Breast epithelium (tissue), 4 donors: ENCODE results near the gene LNPK. TPM values are rescaled to one million over a fixed set of nuclear protein-coding genes. Genes with fewer than 3 reads are reported as not detected.
"Not testable (repeated sequence)": the region's sequence is repeated elsewhere in the genome, so short reads cannot be mapped to it uniquely, and the experiment has no call there.

Source experiments
- DNase-seq, 2 donors: peaks; one replicate each; pipeline ENCODE4 v3.0.0-alpha.2; 2019; ENCODE audit warnings: low spot score in 2 of 2
- H3K27ac ChIP-seq, 2 donors: fragments of 200-600 bp; sonication (generic) in 1 of 2; one replicate each; pipeline ENCODE4 v1.5.1; 2016 to 2019; ENCODE audit warnings: mild to moderate bottlenecking in 1 of 2
- H3K27me3 ChIP-seq, 2 donors: fragments of 200-600 bp; sonication (generic) in 1 of 2; one replicate each; pipeline versions ENCODE4 v1.5.1 to v1.6.0; 2017 to 2019; ENCODE audit warnings: control low read depth in 1 of 2, mild to moderate bottlenecking in 1 of 2
- H3K36me3 ChIP-seq: fragments of 200-600 bp; one replicate; pipeline ENCODE4 v1.5.1; 2019
- H3K4me1 ChIP-seq, 2 donors: fragments of 200-600 bp; sonication (generic); one replicate each; pipeline ENCODE4 v1.5.1; 2016 to 2019; ENCODE audit warnings: control low read depth in 1 of 2
- H3K4me3 ChIP-seq, 3 donors: fragments of 200-600 bp; sonication (generic); 1 replicate in 2 of 3; 2 replicates in 1 of 3; pipeline ENCODE4 v1.5.1; 2016 to 2019; ENCODE audit warnings: mild to moderate bottlenecking in 3 of 3, moderate library complexity in 2 of 3
- H3K9me3 ChIP-seq, 2 donors: fragments of 200-600 bp; sonication (generic) in 1 of 2; one replicate each; pipeline ENCODE4 v1.5.1; 2016 to 2019; ENCODE audit warnings: control low read depth in 1 of 2
- CTCF ChIP-seq, 3 donors: fragments of 450-650 bp; IDR thresholded peaks; one replicate each; pipeline ENCODE4 v1.5.1; 2016 to 2017; ENCODE audit warnings: antibody characterized with exemption in 3 of 3, mild to moderate bottlenecking in 3 of 3, moderate library complexity in 3 of 3
- POLR2A ChIP-seq: fragments of 450-650 bp; IDR thresholded peaks from one replicate; pipeline ENCODE4 v1.6.1; 2016; ENCODE audit warnings: antibody characterized with exemption, mild to moderate bottlenecking, moderate library complexity
- POLR2AphosphoS5 ChIP-seq, 3 donors: sonication (generic); formaldehyde crosslinking; IDR thresholded peaks; one replicate each; pipeline ENCODE4 v1.6.1; 2017; ENCODE audit warnings: antibody characterized with exemption in 3 of 3
- intact Hi-C: fragments of 100-400 bp; cut with DNase I; formaldehyde crosslinking; loops from one replicate; pipeline ENCODE4 v1.15.1; 2023; ENCODE audit warnings: low total_unique reads
- total RNA-seq, 3 donors: library from RNA; depleted of rRNA; stranded (reverse); fragments of >200 nt; gene quantifications; one replicate each; pipeline ENCODE4 v1.1.0, GENCODE V29; 2016

The LNPK gene
- total RNA-seq, 3 donors from 2014 or later: 20.0 to 30.3 (median 23.8) TPM

- Histone ChIP-seq H3K4me1 (no peaks in the 10 kb centered on the region), H3K9me3 (peaks cover 0 to 6% of the 10 kb centered on the region in 2 donors), H3K36me3 (no peaks in the 10 kb centered on the region), H3K27me3 (no peaks in the 10 kb centered on the region), H3K4me3 (no peak overlapping the region), H3K27ac (no peak overlapping the region)
- intact Hi-C loops: no loop called here
- no peak for DNase-seq
- TF ChIP-seq POLR2AphosphoS5 (IDR thresholded peaks at IDR 0.05): no peak
- TF ChIP-seq POLR2A: no peak
- TF ChIP-seq CTCF (IDR thresholded peaks at IDR 0.05): no peak
Observed at GRCh38 chr2:175914846-175915245, 87.2 kb downstream of the LNPK start.

- intact Hi-C loops, H3K36me3 ChIP-seq, H3K9me3 ChIP-seq, H3K4me1 ChIP-seq, H3K4me3 ChIP-seq, H3K27ac ChIP-seq, H3K27me3 ChIP-seq, DNase-seq: not testable (repeated sequence)
Observed at GRCh38 chr2:175913849-175914743, 88.0 kb downstream of the LNPK start.

- H3K4me3 ChIP-seq, intact Hi-C loops, H3K36me3 ChIP-seq, H3K9me3 ChIP-seq, H3K27ac ChIP-seq, H3K4me1 ChIP-seq, H3K27me3 ChIP-seq, DNase-seq: not testable (repeated sequence)
Observed at GRCh38 chr2:175913267-175913666, 88.8 kb downstream of the LNPK start.

- H3K36me3 ChIP-seq: no peaks in the 10 kb centered on the region
- H3K27ac ChIP-seq: no peak overlapping the region
- TF ChIP-seq POLR2AphosphoS5 (IDR thresholded peaks at IDR 0.05) (no peak), CTCF (IDR thresholded peaks at IDR 0.05) (no peak), POLR2A (no peak)
- DNase-seq: no peak
- H3K9me3 ChIP-seq: no peaks in the 10 kb centered on the region
- H3K4me3 ChIP-seq: no peak overlapping the region
- no peaks in the 10 kb centered on the region for H3K4me1 ChIP-seq
- H3K27me3 ChIP-seq: no peaks in the 10 kb centered on the region
- intact Hi-C loops: no loop called here
Observed at GRCh38 chr2:175904035-175904434, 98.0 kb downstream of the LNPK start.

- Histone ChIP-seq H3K4me1 (no peaks in the 10 kb centered on the region), H3K36me3 (no peaks in the 10 kb centered on the region), H3K27me3 (no peaks in the 10 kb centered on the region), H3K4me3 (no peak overlapping the region), H3K9me3 (no peaks in the 10 kb centered on the region), H3K27ac (no peak overlapping the region)
- TF ChIP-seq POLR2A: no peak
- intact Hi-C loops: no loop called here
- no peak for DNase-seq
Observed at GRCh38 chr2:175903384-175903936, 98.6 kb downstream of the LNPK start.

GRCh38 chr2:175895957-175896356, 106.1 kb downstream of the LNPK start:
- H3K27me3 ChIP-seq, H3K4me1 ChIP-seq, H3K4me3 ChIP-seq, intact Hi-C loops, DNase-seq, H3K36me3 ChIP-seq, H3K9me3 ChIP-seq, H3K27ac ChIP-seq: not testable (repeated sequence)

- Histone ChIP-seq H3K4me1 (no peaks in the 10 kb centered on the region), H3K27me3 (no peaks in the 10 kb centered on the region), H3K36me3 (no peaks in the 10 kb centered on the region), H3K4me3 (no peak overlapping the region), H3K9me3 (no peaks in the 10 kb centered on the region), H3K27ac (no peak overlapping the region)
- TF ChIP-seq POLR2A (no peak), POLR2AphosphoS5 (IDR thresholded peaks at IDR 0.05) (no peak), CTCF (IDR thresholded peaks at IDR 0.05) (no peak)
- intact Hi-C loops: no loop called here
- no peak for DNase-seq
Observed at GRCh38 chr2:175892046-175892445, 110.0 kb downstream of the LNPK start.
